ENCODE results near the gene ANKLE2.
"Not testable (repeated sequence)": the region's sequence is repeated elsewhere in the genome, so short reads cannot be mapped to it uniquely, and the experiment has no call there.

- TF ChIP-seq SP140L (CRISPR knock-in tag; IDR thresholded peaks at IDR 0.05; ENCODE audit: borderline replicate concordance); REST (IDR thresholded peaks at IDR 0.05; ENCODE audit: borderline replicate concordance in 1 of 2, low read depth in 1 of 2, low read length in 2 of 2); YY1 (IDR thresholded peaks at IDR 0.05; ENCODE audit: insufficient read depth, insufficient replicate concordance, low read depth, low read length); PBX2 (CRISPR knock-in tag; IDR thresholded peaks at IDR 0.05); ZFX (CRISPR knock-in tag; IDR thresholded peaks at IDR 0.05; ENCODE audit: low read depth); TCF7L2 (IDR thresholded peaks at IDR 0.05; ENCODE audit: low read depth, low read length); DPF2 (CRISPR knock-in tag; IDR thresholded peaks at IDR 0.05; ENCODE audit: borderline replicate concordance, low read depth); MEF2D (CRISPR knock-in tag; IDR thresholded peaks at IDR 0.05); JDP2 (CRISPR knock-in tag; IDR thresholded peaks at IDR 0.05; ENCODE audit: borderline replicate concordance); FOXK2 (IDR thresholded peaks at IDR 0.05); ERF (CRISPR knock-in tag; IDR thresholded peaks at IDR 0.05); HNF4G (IDR thresholded peaks at IDR 0.05; ENCODE audit: borderline replicate concordance, low read depth, low read length); HNF4G (CRISPR knock-in tag; IDR thresholded peaks at IDR 0.05; ENCODE audit: borderline replicate concordance, low read depth); ZBED4 (CRISPR knock-in tag; IDR thresholded peaks at IDR 0.05; ENCODE audit: borderline replicate concordance): not testable (repeated sequence)
Measured at GRCh38 chr12:132694888-132695287, 66.7 kb downstream of the ANKLE2 start.
